ENCODE measurements around the gene CHMP6.
A peak's percentile ranks its signal among the peaks of the same experiment; 100 is the strongest.

The CHMP6 gene

DNA sequence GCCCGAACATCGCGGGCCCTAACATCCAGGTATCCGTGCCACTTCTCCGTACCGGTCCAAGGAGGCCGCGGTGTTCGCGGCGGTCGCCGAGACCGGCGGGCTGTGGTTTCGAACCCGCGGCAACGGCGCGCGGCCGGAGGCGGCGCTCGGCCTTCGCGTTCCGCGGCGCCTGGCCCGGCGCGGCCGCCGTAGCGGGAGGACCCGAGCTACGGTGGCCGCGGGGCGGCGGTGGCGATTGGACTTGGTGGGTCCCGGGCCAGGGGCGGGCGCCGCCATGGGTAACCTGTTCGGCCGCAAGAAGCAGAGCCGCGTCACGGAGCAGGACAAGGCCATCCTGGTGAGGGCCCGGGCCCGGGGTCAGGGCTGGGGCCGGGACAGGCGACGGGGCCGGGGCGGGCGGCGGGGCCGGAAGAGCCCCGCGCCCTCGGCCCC is at the start of gene CHMP6:
Gene CHMP6, plus strand, starts transcription at position 197 of the 432 bp plus-strand sequence. Its CDS starts 78 bp downstream, at position 275.
- Histone ChIP-seq H3K27ac (ENCODE audit: low read depth, low read length) (no peak within 1 kb of the TSS), H3K9ac (ENCODE audit: low read length in 5 of 5) (peak within 1 kb of the TSS in 4 of 5 donors; percentile 78 to 98 (median 92)), H3K27me3 (ENCODE audit: control insufficient read depth in 5 of 5, insufficient read depth in 4 of 5, low read length in 5 of 5) (peaks cover 0 to 2% (median 0%) of the 10 kb centered on the region in 5 donors), H3K4me3 (ENCODE audit: low read depth in 1 of 5, low read length in 5 of 5) (peak within 1 kb of the TSS; percentile 71 to 82 (median 81)), H3K4me1 (ENCODE audit: control insufficient read depth in 5 of 5, insufficient read depth in 5 of 5, low read length in 5 of 5) (peaks cover 3 to 60% (median 54%) of the 10 kb centered on the region in 5 donors), H3K9me3 (ENCODE audit: control insufficient read depth in 5 of 5, low read length in 5 of 5) (no peaks in the 10 kb centered on the region), H3K36me3 (ENCODE audit: control insufficient read depth in 5 of 5, insufficient read depth in 5 of 5, low read length in 5 of 5) (peaks cover 0 to 18% (median 18%) of the 10 kb centered on the region in 5 donors)

DNA sequence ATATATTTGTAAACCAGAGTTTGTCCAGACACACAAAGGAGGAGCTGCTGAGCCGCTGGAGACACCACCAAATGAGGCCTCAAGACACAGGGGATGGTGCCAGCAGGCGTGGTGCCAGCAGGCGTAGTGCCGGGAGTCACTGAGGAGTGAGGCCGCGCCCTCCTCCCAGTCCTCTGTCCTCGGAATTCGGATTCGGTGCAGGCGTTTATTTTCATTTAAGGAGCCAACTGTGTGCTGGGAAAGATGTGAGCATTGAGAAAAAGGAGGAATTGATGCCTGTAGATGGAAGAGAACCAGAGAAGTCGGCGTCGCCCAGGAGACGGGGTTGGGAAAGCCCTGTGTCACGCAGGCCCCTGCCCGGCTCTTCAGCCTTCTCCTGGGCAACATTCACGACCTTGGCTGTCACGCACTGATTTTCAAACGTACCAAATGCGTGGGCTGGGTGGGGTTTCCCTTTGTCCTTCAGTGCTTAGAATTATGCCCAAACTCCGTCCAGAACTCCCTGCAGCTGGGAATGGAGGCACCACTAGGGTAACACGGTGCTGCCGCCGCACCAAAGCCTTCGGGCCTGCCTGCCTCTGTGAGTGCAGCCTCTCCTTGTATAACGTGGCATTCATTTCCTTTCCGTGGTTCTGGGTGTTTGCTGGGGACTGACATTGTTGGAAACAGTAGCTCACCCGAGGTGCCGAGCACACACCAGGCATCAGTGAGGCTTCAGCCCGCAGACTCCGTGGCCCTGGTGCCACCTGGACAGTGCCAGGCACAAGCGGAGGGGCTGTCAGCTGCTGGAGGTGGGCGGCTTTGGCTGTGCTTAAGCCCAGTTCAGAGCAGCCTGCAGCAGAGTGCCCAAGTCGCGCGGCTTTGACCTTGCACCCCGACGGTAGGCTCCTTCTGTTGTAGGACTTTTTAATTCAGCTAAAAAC is 49.0 kb upstream of the CHMP6 start:
- Histone ChIP-seq H3K9ac (ENCODE audit: low read length in 5 of 5) (no peak overlapping the region), H3K36me3 (ENCODE audit: control insufficient read depth in 5 of 5, insufficient read depth in 5 of 5, low read length in 5 of 5) (peaks cover 0 to 32% (median 24%) of the 10 kb centered on the region in 5 donors), H3K9me3 (ENCODE audit: control insufficient read depth in 5 of 5, low read length in 5 of 5) (peaks cover 0 to 6% (median 0%) of the 10 kb centered on the region in 5 donors), H3K4me1 (ENCODE audit: control insufficient read depth in 5 of 5, insufficient read depth in 5 of 5, low read length in 5 of 5) (peaks cover 7 to 22% (median 19%) of the 10 kb centered on the region in 5 donors), H3K4me3 (ENCODE audit: low read depth in 1 of 5, low read length in 5 of 5) (peak overlapping the region in 2 of 5 donors; percentile 3 to 24), H3K27ac (ENCODE audit: low read depth, low read length) (peak overlapping the region; percentile 24), H3K27me3 (ENCODE audit: control insufficient read depth in 5 of 5, insufficient read depth in 4 of 5, low read length in 5 of 5) (no peaks in the 10 kb centered on the region)

DNA sequence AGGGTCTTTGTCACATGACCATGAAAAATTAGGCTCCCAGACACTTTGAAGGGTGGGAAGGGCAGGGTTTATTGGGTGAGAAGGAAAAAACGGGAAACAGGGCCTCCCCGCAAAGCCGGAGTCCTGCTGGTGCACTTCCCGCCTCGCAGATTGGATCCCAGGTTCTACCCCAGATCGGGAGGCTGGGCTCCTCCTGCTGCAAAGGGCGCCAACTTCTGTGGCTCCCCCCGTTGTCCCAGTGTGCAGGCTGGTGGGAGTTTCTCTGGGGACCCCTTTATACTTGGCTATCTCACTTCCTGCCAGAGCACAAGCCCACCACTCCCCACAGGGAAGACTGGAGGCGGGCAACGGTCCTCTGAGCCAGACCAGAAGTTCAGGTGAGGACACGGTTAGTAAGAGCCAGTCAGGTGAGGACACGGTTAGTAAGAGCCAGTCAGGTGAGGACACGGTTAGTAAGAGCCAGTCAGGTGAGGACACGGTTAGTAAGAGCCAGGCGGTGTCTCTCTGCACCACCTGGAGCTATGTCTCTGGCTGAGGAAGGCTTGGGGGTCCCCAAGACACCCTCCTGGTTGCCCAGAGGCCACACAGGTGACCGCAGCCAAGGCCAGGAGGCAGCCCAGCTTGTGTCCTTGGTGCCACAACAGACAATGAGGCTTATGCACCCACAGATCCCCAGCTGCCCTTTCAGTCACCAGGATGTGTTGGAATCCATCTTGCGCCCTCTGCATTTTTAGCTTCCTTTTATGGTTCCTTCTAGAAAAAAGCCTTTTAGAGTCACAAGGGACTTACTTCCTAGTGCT is 48.1 kb upstream of the CHMP6 start:
- Histone ChIP-seq H3K9me3 (ENCODE audit: control insufficient read depth in 5 of 5, low read length in 5 of 5) (peaks cover 0 to 6% (median 0%) of the 10 kb centered on the region in 5 donors), H3K4me1 (ENCODE audit: control insufficient read depth in 5 of 5, insufficient read depth in 5 of 5, low read length in 5 of 5) (peaks cover 7 to 22% (median 19%) of the 10 kb centered on the region in 5 donors), H3K36me3 (ENCODE audit: control insufficient read depth in 5 of 5, insufficient read depth in 5 of 5, low read length in 5 of 5) (peaks cover 0 to 41% (median 22%) of the 10 kb centered on the region in 5 donors), H3K27ac (ENCODE audit: low read depth, low read length) (no peak overlapping the region), H3K27me3 (ENCODE audit: control insufficient read depth in 5 of 5, insufficient read depth in 4 of 5, low read length in 5 of 5) (no peaks in the 10 kb centered on the region), H3K4me3 (ENCODE audit: low read depth in 1 of 5, low read length in 5 of 5) (no peak overlapping the region), H3K9ac (ENCODE audit: low read length in 5 of 5) (no peak overlapping the region)

DNA sequence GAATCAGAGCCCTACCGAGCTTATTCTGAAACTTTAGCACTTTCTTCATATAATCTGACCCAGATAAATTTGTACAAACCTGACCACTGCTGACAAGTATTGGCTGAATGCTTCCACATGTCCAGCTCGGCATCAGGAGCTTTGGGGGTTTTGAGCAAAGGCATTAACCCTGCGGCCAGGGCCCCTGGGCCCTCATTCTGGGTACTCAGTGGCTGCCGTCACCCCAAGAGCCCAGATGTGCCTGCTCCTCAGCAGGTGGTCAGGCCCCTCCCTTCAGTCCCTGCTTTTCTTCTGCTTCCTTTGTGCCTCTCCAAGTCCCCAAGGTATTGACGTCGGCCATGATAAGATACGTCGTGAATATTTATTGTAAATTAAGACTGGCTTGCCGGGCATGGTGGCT is 47.3 kb upstream of the CHMP6 start:
- Histone ChIP-seq H3K27ac (ENCODE audit: low read depth, low read length) (no peak overlapping the region), H3K27me3 (ENCODE audit: control insufficient read depth in 5 of 5, insufficient read depth in 4 of 5, low read length in 5 of 5) (no peaks in the 10 kb centered on the region), H3K4me1 (ENCODE audit: control insufficient read depth in 5 of 5, insufficient read depth in 5 of 5, low read length in 5 of 5) (peaks cover 7 to 22% (median 18%) of the 10 kb centered on the region in 5 donors), H3K9ac (ENCODE audit: low read length in 5 of 5) (no peak overlapping the region), H3K4me3 (ENCODE audit: low read depth in 1 of 5, low read length in 5 of 5) (no peak overlapping the region), H3K9me3 (ENCODE audit: control insufficient read depth in 5 of 5, low read length in 5 of 5) (peaks cover 0 to 6% (median 0%) of the 10 kb centered on the region in 5 donors), H3K36me3 (ENCODE audit: control insufficient read depth in 5 of 5, insufficient read depth in 5 of 5, low read length in 5 of 5) (peaks cover 0 to 45% (median 24%) of the 10 kb centered on the region in 5 donors)

DNA sequence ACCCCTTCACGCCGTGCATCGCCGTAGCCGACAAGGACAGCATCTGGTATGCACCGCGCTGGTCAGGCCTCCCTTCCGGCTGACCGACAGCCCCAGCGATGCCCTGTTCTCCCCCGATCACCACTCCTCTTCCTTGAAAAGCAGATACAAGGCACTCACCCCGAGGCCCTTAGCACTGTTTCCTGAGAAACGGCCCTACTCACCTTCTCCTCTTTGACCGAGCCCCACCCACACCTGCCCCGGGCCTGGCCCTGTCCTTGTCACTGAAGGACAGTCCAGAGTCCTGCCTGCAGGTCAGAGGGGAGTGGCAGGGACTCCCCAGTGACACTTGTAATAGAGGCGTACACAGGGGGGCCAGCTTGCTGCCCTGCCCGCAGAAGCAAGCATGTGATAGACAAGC is 45.9 kb upstream of the CHMP6 start:
- Histone ChIP-seq H3K27me3 (ENCODE audit: control insufficient read depth in 5 of 5, insufficient read depth in 4 of 5, low read length in 5 of 5) (no peaks in the 10 kb centered on the region), H3K4me3 (ENCODE audit: low read depth in 1 of 5, low read length in 5 of 5) (no peak overlapping the region), H3K36me3 (ENCODE audit: control insufficient read depth in 5 of 5, insufficient read depth in 5 of 5, low read length in 5 of 5) (peaks cover 0 to 55% (median 35%) of the 10 kb centered on the region in 5 donors), H3K9me3 (ENCODE audit: control insufficient read depth in 5 of 5, low read length in 5 of 5) (peaks cover 0 to 6% (median 0%) of the 10 kb centered on the region in 5 donors), H3K27ac (ENCODE audit: low read depth, low read length) (no peak overlapping the region), H3K9ac (ENCODE audit: low read length in 5 of 5) (no peak overlapping the region), H3K4me1 (ENCODE audit: control insufficient read depth in 5 of 5, insufficient read depth in 5 of 5, low read length in 5 of 5) (peaks cover 7 to 22% (median 18%) of the 10 kb centered on the region in 5 donors)

DNA sequence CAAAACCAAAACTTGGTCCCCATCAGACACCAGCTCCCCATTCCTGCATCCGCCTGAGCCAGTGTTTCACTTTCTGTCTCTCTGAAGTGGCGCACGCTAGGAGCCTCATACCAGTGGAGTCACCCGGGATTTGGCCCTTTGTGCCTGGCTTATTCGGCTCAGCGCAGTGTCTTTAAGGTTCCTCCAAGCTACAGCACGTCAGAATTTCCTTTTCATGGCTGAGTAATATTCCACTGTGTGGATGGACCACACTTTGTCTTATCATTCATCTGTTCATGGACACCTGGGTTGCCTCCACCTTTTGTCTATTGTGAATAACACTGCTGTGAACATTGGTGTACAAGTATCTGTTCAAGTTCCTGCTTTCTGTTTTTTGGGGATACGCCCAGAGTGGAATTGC is 45.2 kb upstream of the CHMP6 start:
- no peaks in the 10 kb centered on the region for H3K27me3 ChIP-seq (ENCODE audit: control insufficient read depth in 5 of 5, insufficient read depth in 4 of 5, low read length in 5 of 5)
- no peak overlapping the region for H3K4me3 ChIP-seq (ENCODE audit: low read depth in 1 of 5, low read length in 5 of 5)
- no peak overlapping the region for H3K9ac ChIP-seq (ENCODE audit: low read length in 5 of 5)
- no peak overlapping the region for H3K27ac ChIP-seq (ENCODE audit: low read depth, low read length)
- peaks cover 0 to 58% (median 40%) of the 10 kb centered on the region in 5 donors for H3K36me3 ChIP-seq (ENCODE audit: control insufficient read depth in 5 of 5, insufficient read depth in 5 of 5, low read length in 5 of 5)
- H3K4me1 ChIP-seq (ENCODE audit: control insufficient read depth in 5 of 5, insufficient read depth in 5 of 5, low read length in 5 of 5) = peaks cover 7 to 21% (median 18%) of the 10 kb centered on the region in 5 donors
- H3K9me3 ChIP-seq (ENCODE audit: control insufficient read depth in 5 of 5, low read length in 5 of 5) = peaks cover 0 to 6% (median 0%) of the 10 kb centered on the region in 5 donors

DNA sequence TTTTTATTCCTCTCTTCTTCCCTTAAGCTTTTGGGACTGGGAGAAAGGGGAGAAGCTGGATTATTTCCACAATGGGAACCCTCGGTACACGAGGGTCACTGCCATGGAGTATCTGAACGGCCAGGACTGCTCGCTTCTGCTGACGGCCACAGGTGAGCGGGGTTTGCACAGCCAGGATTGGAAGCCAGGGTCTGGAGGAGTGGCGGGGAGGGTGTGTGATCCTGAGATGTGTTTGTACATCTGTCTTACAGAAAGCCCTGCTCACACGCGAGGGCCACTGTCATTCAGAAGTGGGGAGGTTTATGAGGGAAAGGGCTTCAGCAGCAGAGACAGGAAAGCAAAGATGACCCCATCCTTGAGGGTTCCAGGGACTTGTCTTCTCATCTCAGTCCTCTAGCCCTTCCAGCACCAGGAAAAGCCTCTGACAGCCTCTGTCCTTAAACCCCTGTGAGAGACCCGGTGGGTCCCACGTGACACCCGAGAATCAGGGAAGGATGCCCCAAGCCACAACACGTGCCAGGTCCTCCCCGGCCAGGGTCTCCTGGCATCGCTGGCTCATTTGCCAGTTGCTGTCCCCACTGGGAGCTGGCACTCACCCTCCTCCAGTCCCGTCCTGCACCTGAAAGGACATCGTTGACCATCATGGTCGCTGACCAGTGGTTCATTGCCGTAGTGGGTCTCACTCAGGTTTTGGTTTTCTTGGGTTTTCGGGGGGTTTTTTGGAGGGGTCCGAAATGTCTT is 44.3 kb upstream of the CHMP6 start:
- Histone ChIP-seq H3K9ac (ENCODE audit: low read length in 5 of 5) (no peak overlapping the region), H3K27ac (ENCODE audit: low read depth, low read length) (no peak overlapping the region), H3K4me3 (ENCODE audit: low read depth in 1 of 5, low read length in 5 of 5) (no peak overlapping the region), H3K27me3 (ENCODE audit: control insufficient read depth in 5 of 5, insufficient read depth in 4 of 5, low read length in 5 of 5) (no peaks in the 10 kb centered on the region), H3K36me3 (ENCODE audit: control insufficient read depth in 5 of 5, insufficient read depth in 5 of 5, low read length in 5 of 5) (peaks cover 0 to 67% (median 49%) of the 10 kb centered on the region in 5 donors), H3K4me1 (ENCODE audit: control insufficient read depth in 5 of 5, insufficient read depth in 5 of 5, low read length in 5 of 5) (peaks cover 3 to 12% (median 8%) of the 10 kb centered on the region in 5 donors), H3K9me3 (ENCODE audit: control insufficient read depth in 5 of 5, low read length in 5 of 5) (peaks cover 0 to 6% (median 0%) of the 10 kb centered on the region in 5 donors)

DNA sequence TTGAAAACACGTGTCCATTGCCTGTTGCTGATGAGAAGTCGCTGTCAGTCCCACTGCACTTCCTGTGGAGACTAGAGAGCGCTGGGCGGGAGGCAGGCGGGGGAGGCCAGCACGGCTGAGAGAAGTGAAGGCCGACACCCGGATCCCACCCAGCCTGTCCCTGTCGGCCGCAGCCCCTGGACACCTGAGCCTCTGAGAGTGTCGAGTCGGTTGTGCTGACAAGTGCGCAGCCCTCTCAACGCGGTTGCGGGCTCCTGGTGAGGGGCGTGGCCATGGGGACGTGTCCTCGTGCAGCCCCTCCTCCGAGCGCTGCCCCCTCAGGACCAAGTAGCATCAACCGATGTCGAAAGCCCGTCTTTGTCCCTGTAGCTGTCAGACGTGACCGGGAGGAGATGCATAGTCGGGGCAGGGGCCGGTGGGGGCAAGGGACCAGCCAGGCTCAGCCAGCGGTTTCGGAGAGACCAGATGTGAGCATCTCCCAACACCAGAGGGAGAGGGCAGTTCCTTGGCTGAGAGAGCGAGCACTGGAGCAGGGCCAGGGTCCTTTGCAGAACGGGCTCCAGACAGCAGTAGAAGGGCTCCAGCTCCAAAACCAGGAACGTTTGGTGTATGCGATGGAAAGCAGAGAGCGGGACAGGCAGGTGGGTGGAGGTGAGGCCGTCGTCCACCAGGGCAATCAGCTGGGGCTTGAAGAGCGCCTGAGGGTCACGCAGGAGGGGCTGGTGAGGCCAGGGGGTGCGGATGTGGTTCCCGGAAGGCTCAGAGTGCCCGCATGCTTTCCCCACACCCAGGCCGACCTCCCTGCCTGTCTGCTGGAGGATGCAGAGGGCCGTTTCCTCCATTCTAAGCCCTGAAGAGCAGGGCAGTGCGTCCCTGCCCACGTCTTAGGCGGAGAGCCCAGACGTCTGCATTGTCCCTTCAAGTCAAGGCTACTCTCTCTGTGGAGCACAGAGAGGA is 43.3 kb upstream of the CHMP6 start:
- Histone ChIP-seq H3K9ac (ENCODE audit: low read length in 5 of 5) (no peak overlapping the region), H3K27me3 (ENCODE audit: control insufficient read depth in 5 of 5, insufficient read depth in 4 of 5, low read length in 5 of 5) (no peaks in the 10 kb centered on the region), H3K4me3 (ENCODE audit: low read depth in 1 of 5, low read length in 5 of 5) (no peak overlapping the region), H3K9me3 (ENCODE audit: control insufficient read depth in 5 of 5, low read length in 5 of 5) (peaks cover 0 to 6% (median 0%) of the 10 kb centered on the region in 5 donors), H3K27ac (ENCODE audit: low read depth, low read length) (no peak overlapping the region), H3K36me3 (ENCODE audit: control insufficient read depth in 5 of 5, insufficient read depth in 5 of 5, low read length in 5 of 5) (peaks cover 0 to 70% (median 50%) of the 10 kb centered on the region in 5 donors), H3K4me1 (ENCODE audit: control insufficient read depth in 5 of 5, insufficient read depth in 5 of 5, low read length in 5 of 5) (peaks cover 0 to 2% (median 0%) of the 10 kb centered on the region in 5 donors)
